OCI-LY7 (cell line): ENCODE measurements around the gene TIGD7.

Experiments used
- CTCF ChIP-seq: fragments of 200-600 bp; sonication (generic); conservative IDR thresholded peaks from 2 replicates; pipeline ENCODE4 v1.5.1; 2014; ENCODE audit warnings: mild to moderate bottlenecking, antibody characterized with exemption, low read length, moderate library complexity, mixed read lengths
- EZH2phosphoT487 ChIP-seq: fragments of 200-600 bp; sonication (generic); IDR thresholded peaks from 2 replicates; pipeline ENCODE4 v1.6.1; 2018; ENCODE audit warnings: low read depth, borderline replicate concordance, mild to moderate bottlenecking, mixed run types, antibody characterized with exemption, low read length, moderate library complexity, mixed read lengths

DNA sequence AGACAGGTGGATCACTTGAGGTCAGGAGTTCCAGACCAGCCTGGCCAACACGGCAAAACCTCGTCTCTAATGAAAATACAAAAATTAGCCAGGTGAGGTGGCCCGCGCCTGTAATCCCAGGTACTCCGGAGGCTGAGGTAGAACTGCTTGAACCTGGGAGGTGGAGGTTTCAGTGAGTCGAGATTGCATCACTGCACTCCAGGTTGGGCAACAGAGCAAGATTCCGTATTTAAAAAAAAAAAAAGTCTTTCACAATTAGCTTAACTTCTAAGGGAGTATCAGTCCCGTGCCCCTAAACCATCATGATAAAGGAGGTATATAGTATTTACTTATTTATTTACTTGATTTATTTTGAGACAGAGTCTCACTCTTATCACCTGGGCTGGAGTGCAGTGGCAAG lies 45.4 kb downstream of the TIGD7 start:
- no peak for TF ChIP-seq CTCF
- no peak for TF ChIP-seq EZH2phosphoT487
